GM12801 (cell line): ENCODE measurements around the gene NDUFAF2.

Experiments
- CTCF ChIP-seq: IDR thresholded peaks from one replicate; pipeline ENCODE4 v1.5.1; 2011; ENCODE audit warnings: control low read depth; ENCODE audit not compliant: insufficient read length; ENCODE audit errors: extremely low read depth

Gene NDUFAF2

GRCh38 chr5:61026004-61026403 lies 81.0 kb downstream of the NDUFAF2 start:
- no peak for TF ChIP-seq CTCF

GRCh38 chr5:61028382-61028781 lies 83.4 kb downstream of the NDUFAF2 start:
- TF ChIP-seq CTCF, result no peak

GRCh38 chr5:61029456-61030162 lies 84.6 kb downstream of the NDUFAF2 start:
- no peak for TF ChIP-seq CTCF

- TF ChIP-seq CTCF, result no peak
Measured at GRCh38 chr5:61030163-61030482, 85.1 kb downstream of the NDUFAF2 start.

GRCh38 chr5:61044545-61044944 lies 99.5 kb downstream of the NDUFAF2 start:
- no peak for TF ChIP-seq CTCF

- no peak for TF ChIP-seq CTCF
Measured at GRCh38 chr5:61047346-61047745, 102.3 kb downstream of the NDUFAF2 start.

- TF ChIP-seq CTCF, result no peak
Measured at GRCh38 chr5:61048534-61048933, 103.5 kb downstream of the NDUFAF2 start.
